GM19395 (cell line): Measurements from ENCODE around the gene SRPRA.
"Not testable (repeated sequence)": the region's sequence is repeated elsewhere in the genome, so short reads cannot be mapped to it uniquely, and the experiment has no call there.

Experiments
- ATAC-seq: cut with Tn5 transposase; IDR thresholded peaks from one replicate; pipeline ENCODE4 v1.9.1; 2021; ENCODE audit warnings: mild to moderate bottlenecking, moderate library complexity; ENCODE audit not compliant: unreplicated experiment

SRPRA gene

GRCh38 chr11:126268708-126269579 is at the start of gene SRPRA, which contains the start of gene FOXRED1:
Gene SRPRA (minus strand): TSS chr11:126268895. CDS start chr11:126268804, 91 bp downstream.
Gene FOXRED1 (plus strand): TSS chr11:126269154. CDS start chr11:126269207, 53 bp downstream.
- ATAC-seq = peak; percentile 99

- peak; percentile 41 for ATAC-seq
Measured at GRCh38 chr11:126317756-126318573, 49.3 kb upstream of the SRPRA start.

- no peak for ATAC-seq
Measured at GRCh38 chr11:126317432-126317755, 48.7 kb upstream of the SRPRA start.

GRCh38 chr11:126313826-126314225 is 45.1 kb upstream of the SRPRA start:
- ATAC-seq = peak; percentile 17

- no peak for ATAC-seq
Measured at GRCh38 chr11:126312961-126313360, 44.3 kb upstream of the SRPRA start.

- peak; percentile 80 for ATAC-seq
Measured at GRCh38 chr11:126311401-126312291, 43.0 kb upstream of the SRPRA start.

- ATAC-seq = no peak
Measured at GRCh38 chr11:126310992-126311310, 42.3 kb upstream of the SRPRA start.

- peak; percentile 34 for ATAC-seq
Measured at GRCh38 chr11:126310200-126310991, 41.7 kb upstream of the SRPRA start.

- ATAC-seq = not testable (repeated sequence)
Measured at GRCh38 chr11:126308771-126309170, 40.1 kb upstream of the SRPRA start.

GRCh38 chr11:126308271-126308671 is 39.6 kb upstream of the SRPRA start:
- no peak for ATAC-seq

GRCh38 chr11:126307706-126308105 is 39.0 kb upstream of the SRPRA start:
- ATAC-seq = no peak

- ATAC-seq = peak; percentile 73
Measured at GRCh38 chr11:126305699-126306098, 37.0 kb upstream of the SRPRA start.

GRCh38 chr11:126304457-126305075 is 35.9 kb upstream of the SRPRA start:
- peak; percentile 10 for ATAC-seq

GRCh38 chr11:126303623-126304456 is 35.1 kb upstream of the SRPRA start, which contains the start of gene DCPS:
Gene DCPS (plus strand): TSS chr11:126304060. CDS start chr11:126304081, 21 bp downstream.
- ATAC-seq = peak; percentile 83

- ATAC-seq = no peak
Measured at GRCh38 chr11:126297004-126297403, 28.3 kb upstream of the SRPRA start.

GRCh38 chr11:126293726-126294125 is 25.0 kb upstream of the SRPRA start:
- peak; percentile 41 for ATAC-seq

- no peak for ATAC-seq
Measured at GRCh38 chr11:126290887-126291286, 22.2 kb upstream of the SRPRA start.

GRCh38 chr11:126288237-126288636 is 19.5 kb upstream of the SRPRA start:
- ATAC-seq = no peak

GRCh38 chr11:126284829-126285228 is 16.1 kb upstream of the SRPRA start:
- ATAC-seq = peak; percentile 47
